GM21723 (cell line): ENCODE results near the gene SKIL.

ENCODE experiments used
- ATAC-seq: cut with Tn5 transposase; IDR thresholded peaks from one replicate; pipeline ENCODE4 v1.9.1; 2021; ENCODE audit warnings: mild to moderate bottlenecking, moderate library complexity; ENCODE audit not compliant: unreplicated experiment

The SKIL gene

DNA sequence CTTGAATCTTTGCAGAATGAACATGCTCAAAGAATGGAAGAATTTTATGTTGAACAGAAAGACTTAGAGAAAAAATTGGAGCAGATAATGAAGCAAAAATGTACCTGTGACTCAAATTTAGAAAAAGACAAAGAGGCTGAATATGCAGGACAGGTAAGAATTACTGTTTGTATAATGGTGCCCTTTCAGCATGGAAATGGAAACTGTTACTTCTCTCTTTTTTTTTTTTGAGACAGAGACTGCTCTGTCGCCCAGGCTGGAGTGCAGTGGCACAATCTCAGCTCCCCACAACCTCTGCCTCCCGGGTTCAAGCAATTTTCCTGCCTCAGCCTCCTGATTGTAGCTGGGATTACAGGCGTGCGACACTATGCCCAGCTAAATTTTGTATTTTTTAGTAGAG lies 33.6 kb downstream of the SKIL start:
- no peak for ATAC-seq

- ATAC-seq, result no peak
These were observed 40.2 kb downstream of the SKIL start for GRCh38 chr3:170397685-170398084.

DNA sequence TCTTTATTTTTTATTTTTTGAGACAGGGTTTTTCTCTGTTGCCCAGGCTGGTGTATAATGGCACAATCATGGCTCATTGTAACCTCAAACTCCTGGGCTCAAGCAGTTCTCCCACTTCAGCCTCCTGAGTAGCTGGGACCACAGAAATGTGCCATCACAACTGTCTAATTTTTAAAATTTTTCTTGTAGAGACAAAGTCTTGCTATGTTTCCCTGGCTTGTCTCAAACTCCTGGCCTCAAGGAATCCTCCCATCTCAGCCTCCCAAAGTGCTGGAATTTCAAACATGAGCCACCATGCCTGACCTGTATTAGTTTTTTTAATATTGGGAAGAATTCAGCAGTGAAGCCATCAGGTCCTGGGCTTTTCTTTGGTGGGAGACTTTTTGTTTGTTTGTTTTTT lies 47.6 kb downstream of the SKIL start:
- ATAC-seq, result no peak

DNA sequence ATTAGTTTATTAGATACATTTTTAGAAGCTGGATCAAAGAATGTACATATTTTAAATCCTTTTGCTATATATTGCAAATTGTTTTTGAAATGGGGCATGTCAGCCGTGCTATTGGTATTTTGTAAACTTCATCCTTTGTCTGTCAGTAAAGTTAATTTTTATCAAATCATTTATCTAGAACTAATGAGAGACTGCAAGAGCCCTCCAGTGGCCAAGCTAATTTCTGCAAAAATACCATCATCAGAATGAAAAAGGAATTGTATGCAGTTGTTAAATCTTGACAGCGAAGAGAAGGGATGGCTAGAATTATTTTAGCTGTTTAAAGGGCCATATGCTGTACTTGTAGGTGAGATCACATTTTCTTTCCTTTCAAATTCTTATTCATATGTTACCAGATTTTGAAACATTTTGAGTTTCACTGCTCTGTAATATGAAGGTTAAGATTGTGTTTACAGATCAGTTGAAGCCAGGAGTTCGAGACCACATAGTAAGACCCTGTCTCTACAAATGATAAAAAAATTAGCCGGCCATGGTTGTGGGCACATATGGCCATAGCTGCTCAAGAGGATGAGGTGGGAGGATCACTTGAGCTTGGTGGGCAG lies 53.0 kb downstream of the SKIL start:
- no peak for ATAC-seq

DNA sequence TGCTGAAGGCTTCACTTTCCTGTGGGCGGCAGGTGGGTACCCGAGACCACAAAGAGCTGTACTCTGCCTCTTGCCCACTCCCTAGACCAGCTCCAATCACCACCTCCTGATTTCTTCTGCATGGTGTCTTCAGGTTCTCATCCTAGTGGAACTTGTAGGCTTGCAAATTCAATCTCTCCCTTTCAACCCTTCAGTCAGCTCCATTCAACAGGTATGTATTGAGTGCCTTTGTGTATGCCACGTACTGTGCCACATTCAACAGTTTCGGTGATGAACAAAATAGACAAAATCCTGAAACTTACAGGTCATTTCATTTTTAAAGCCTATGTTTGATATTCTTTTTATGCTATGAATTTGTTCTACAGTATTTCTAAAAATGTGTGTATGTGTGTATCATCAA lies 55.8 kb downstream of the SKIL start:
- no peak for ATAC-seq

GRCh38 chr3:170414202-170414663 lies 56.7 kb downstream of the SKIL start:
- peak; percentile 67 for ATAC-seq

- no peak for ATAC-seq
These were observed 59.6 kb downstream of the SKIL start for GRCh38 chr3:170417090-170417489.

- ATAC-seq, result no peak
These were observed 61.2 kb downstream of the SKIL start, which contains the start of gene CLDN11 for GRCh38 chr3:170418422-170419398. CLDN11 (plus strand) TSS chr3:170418868; CDS start chr3:170419067, 199 bp downstream.

- no peak for ATAC-seq
These were observed 62.1 kb downstream of the SKIL start for GRCh38 chr3:170419557-170420087.

DNA sequence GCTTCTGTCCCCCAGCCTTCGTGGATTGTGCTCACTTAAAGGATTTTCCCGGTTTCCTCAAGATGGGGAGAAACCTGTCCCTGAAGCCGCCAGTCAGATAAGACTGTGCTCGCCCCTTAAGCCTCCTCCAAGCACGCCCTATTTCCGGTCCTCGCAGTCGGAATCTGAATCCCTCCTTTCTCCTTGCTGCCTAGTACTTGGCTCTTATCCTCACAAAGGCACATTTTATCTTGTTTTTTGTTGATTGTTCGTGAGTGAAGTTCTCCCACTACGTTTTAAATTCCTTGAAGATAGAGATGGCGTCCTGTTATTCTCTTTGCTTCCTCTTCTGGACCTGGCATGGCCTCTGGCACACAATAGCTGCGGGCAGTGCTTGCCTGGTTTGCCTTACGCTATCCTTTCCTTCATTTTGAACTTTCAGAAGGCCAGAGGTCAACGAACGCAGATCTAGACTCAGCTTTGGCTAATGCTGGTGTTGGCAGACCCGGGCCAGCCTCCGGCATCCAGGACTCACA lies 62.8 kb downstream of the SKIL start:
- ATAC-seq, result no peak

DNA sequence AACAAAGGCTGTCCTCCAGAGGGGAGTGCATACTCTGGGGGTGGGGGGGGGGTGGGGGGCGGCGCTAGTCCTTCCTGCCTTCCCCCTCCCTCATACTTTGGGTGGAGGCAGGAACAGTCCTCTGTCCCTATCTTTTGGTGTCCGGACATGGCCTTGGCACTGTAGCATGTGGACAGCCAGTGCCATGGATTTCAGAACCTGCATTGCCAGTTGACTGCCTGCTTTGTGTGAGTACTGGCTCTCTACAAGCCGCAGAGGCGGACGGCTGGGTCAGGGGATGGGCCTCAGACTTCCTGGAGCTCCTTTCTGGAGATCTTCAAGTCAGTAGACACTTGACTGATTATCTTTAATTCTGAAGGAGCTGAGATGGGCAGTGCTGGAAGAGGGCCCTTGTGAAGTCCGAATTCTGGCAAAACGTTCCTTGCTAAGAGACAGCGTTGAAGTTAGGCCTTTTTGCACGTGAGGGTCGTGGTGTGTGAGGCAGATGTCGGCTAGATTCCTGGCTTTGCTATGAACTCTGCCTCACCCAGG lies 63.7 kb downstream of the SKIL start:
- ATAC-seq, result no peak

- ATAC-seq, result no peak
These were observed 64.2 kb downstream of the SKIL start for GRCh38 chr3:170421758-170422157.

DNA sequence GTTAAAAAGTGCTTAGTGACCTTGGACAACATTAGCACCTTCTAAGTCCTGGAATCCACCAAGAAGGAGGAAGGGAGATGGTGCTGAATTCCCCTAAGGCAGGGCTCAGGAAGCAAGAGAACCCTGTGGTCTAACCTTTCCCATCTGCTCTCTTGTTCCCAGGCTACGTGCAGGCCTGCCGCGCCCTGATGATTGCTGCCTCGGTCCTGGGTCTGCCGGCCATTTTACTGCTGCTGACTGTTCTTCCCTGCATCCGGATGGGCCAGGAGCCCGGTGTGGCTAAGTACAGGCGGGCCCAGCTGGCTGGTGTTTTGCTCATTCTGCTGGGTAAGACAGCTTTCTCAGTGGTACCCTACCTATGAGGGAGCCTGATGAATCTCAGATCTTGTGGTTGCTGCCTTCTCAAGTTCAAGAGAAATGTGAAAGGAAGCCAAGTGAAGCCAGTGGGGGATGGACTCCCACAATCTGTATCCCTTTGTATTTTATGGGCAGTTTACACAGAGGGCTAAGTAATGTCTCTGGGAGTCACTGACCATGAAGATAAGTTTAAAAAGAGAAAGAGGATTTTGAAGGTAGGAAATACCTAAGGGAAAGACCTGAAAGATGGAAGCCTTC lies 65.6 kb downstream of the SKIL start:
- ATAC-seq, result no peak

- ATAC-seq, result no peak
These were observed 67.4 kb downstream of the SKIL start for GRCh38 chr3:170424879-170425278.

DNA sequence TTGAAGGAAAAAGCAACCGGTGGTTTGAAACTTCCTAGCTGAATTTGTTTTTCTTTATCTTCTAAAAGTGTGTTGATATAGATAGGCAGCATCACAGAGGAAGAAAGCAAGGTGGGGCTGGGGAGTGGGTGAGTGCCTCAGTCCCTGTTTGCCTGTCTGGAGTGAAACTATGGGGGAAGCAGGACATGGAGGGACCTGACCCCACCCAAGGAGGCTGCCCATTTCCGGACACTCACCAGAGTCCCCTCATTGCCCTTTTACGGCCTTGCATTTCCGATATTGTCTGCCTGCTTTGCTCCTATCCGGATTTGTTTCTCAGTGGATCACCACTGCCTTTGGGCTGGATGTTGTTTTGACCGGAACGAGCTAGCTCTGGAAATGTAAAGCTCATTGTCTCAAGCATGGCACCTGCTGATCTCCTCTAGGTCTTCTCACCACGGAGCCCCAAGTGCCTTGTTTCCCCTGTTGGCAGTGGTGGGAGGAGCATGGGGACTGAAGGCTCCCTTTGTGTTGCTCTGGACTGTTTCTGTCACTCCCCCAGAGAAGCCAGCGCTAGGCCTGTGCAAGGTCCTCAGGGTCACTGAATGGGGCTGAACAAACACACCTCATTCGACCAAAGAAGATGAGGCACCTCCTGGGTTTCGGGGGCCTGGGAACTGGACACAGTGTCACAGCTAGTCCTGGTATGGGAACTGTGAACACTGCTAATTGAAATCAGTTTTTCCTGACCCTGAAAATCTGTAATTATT lies 68.2 kb downstream of the SKIL start:
- no peak for ATAC-seq

GRCh38 chr3:170426240-170426797 lies 68.8 kb downstream of the SKIL start:
- ATAC-seq, result no peak

- no peak for ATAC-seq
These were observed 70.6 kb downstream of the SKIL start for GRCh38 chr3:170428095-170428494.

DNA sequence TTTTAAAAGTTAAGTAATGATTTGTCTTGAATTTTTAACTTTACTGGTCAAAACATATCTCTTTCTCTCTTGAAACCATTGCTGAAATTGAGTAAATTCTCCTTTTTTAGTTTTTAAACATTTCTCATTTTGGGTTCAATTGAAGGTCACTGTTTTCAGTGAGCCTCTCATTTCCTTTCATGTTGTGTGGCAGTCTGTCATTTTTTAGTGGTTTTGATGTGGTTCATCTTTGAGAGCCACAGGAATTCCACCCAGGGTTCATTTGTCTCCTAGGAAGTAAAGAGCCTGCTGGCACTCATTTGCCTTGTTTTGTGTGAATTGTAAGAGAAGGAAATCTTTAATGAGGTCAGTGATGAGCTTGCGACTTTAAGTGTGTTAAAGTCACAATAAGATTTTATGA lies 71.5 kb downstream of the SKIL start:
- peak; percentile 49 for ATAC-seq

- no peak for ATAC-seq
These were observed 73.5 kb downstream of the SKIL start for GRCh38 chr3:170431054-170431453.

- ATAC-seq, result no peak
These were observed 74.9 kb downstream of the SKIL start for GRCh38 chr3:170432416-170432815.
